GM18511 (cell line): ENCODE measurements around the gene GRIK3.
"Not testable (repeated sequence)": the region's sequence is repeated elsewhere in the genome, so short reads cannot be mapped to it uniquely, and the experiment has no call there.

ENCODE experiments used
- ATAC-seq: cut with Tn5 transposase; IDR thresholded peaks from one replicate; pipeline ENCODE4 v1.9.1; 2021; ENCODE audit warnings: mild to moderate bottlenecking, moderate library complexity; ENCODE audit not compliant: unreplicated experiment

The GRIK3 gene

GRCh38 chr1:36948606-36949005 is 85.7 kb downstream of the GRIK3 start:
- no peak for ATAC-seq

GRCh38 chr1:36948147-36948546 is 86.2 kb downstream of the GRIK3 start:
- ATAC-seq, result no peak

GRCh38 chr1:36947384-36947783 is 86.9 kb downstream of the GRIK3 start:
- no peak for ATAC-seq

- no peak for ATAC-seq
Observed at GRCh38 chr1:36944883-36945282, 89.4 kb downstream of the GRIK3 start.

GRCh38 chr1:36942148-36942547 is 92.2 kb downstream of the GRIK3 start:
- ATAC-seq, result no peak

- ATAC-seq, result no peak
Observed at GRCh38 chr1:36941316-36941978, 92.9 kb downstream of the GRIK3 start.

GRCh38 chr1:36938819-36939218 is 95.5 kb downstream of the GRIK3 start:
- no peak for ATAC-seq

GRCh38 chr1:36937371-36937770 is 96.9 kb downstream of the GRIK3 start:
- no peak for ATAC-seq

GRCh38 chr1:36934061-36934460 is 100.3 kb downstream of the GRIK3 start:
- ATAC-seq, result no peak

- ATAC-seq, result no peak
Observed at GRCh38 chr1:36927826-36928225, 106.5 kb downstream of the GRIK3 start.

GRCh38 chr1:36925251-36925650 is 109.1 kb downstream of the GRIK3 start:
- ATAC-seq, result no peak

- no peak for ATAC-seq
Observed at GRCh38 chr1:36924282-36924811, 110.0 kb downstream of the GRIK3 start.

- no peak for ATAC-seq
Observed at GRCh38 chr1:36922593-36923426, 111.5 kb downstream of the GRIK3 start.

- ATAC-seq, result no peak
Observed at GRCh38 chr1:36922071-36922470, 112.2 kb downstream of the GRIK3 start.

GRCh38 chr1:36920801-36921405 is 113.4 kb downstream of the GRIK3 start:
- ATAC-seq, result no peak

GRCh38 chr1:36920371-36920770 is 113.9 kb downstream of the GRIK3 start:
- no peak for ATAC-seq

GRCh38 chr1:36919491-36920145 is 114.7 kb downstream of the GRIK3 start:
- ATAC-seq, result no peak

- ATAC-seq, result no peak
Observed at GRCh38 chr1:36918604-36919003, 115.7 kb downstream of the GRIK3 start.

GRCh38 chr1:36916542-36916941 is 117.8 kb downstream of the GRIK3 start:
- ATAC-seq, result not testable (repeated sequence)

- no peak for ATAC-seq
Observed at GRCh38 chr1:36913484-36914060, 120.7 kb downstream of the GRIK3 start.

- no peak for ATAC-seq
Observed at GRCh38 chr1:36913016-36913415, 121.3 kb downstream of the GRIK3 start.
